ENCODE measurements around the gene ERICH3.

Gene ERICH3

DNA sequence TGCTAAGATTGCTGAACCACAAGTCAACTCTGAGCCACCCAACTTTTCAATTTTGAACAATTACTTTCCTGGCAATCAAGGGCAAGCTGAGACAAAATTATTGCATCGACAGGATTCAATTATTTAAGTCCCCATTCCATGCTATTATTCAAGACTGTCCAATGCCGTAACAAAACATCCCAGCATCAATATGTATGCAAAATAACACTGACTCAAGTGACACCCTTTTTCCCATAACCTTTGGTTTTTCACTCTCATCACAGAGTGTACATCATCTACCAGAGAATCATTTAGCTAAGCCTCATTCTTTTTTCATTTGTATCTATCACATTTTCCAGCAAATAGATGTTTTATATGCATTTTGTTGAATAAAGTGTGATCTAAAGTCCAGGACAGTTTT is 54.6 kb downstream of the ERICH3 start:
- no peak overlapping the region for H3K4me3 ChIP-seq (ENCODE audit: low read depth, low read length)
- no peak for DNase-seq (ENCODE audit: low read depth)
- TF ChIP-seq, protein P1, sequence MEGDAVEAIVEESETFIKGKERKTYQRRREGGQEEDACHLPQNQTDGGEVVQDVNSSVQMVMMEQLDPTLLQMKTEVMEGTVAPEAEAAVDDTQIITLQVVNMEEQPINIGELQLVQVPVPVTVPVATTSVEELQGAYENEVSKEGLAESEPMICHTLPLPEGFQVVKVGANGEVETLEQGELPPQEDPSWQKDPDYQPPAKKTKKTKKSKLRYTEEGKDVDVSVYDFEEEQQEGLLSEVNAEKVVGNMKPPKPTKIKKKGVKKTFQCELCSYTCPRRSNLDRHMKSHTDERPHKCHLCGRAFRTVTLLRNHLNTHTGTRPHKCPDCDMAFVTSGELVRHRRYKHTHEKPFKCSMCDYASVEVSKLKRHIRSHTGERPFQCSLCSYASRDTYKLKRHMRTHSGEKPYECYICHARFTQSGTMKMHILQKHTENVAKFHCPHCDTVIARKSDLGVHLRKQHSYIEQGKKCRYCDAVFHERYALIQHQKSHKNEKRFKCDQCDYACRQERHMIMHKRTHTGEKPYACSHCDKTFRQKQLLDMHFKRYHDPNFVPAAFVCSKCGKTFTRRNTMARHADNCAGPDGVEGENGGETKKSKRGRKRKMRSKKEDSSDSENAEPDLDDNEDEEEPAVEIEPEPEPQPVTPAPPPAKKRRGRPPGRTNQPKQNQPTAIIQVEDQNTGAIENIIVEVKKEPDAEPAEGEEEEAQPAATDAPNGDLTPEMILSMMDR (conservative IDR thresholded peaks at IDR 0.05; ENCODE audit: low read depth, low read length) = no peak

DNA sequence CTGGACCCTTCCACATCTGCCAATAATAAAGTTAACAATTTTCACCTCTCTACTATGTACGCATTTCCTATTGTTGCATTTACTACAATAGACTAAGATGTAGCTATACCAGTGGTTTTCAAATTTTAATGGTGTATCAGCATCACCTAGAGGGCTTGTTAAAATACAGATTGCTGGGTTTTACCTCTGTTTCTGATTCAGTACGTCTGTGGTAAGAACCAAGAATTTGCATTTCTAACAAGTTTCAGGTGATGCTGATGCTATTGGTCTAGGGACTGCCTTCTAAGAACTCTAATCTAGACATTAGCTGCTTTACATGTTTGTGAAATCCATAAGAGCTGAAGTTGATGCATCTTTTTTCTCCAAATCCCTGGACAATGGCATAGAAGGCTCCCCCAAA is 59.7 kb downstream of the ERICH3 start:
- TF ChIP-seq, protein P1 (conservative IDR thresholded peaks at IDR 0.05; ENCODE audit: low read depth, low read length) = no peak
- DNase-seq (ENCODE audit: low read depth) = no peak
- H3K4me3 ChIP-seq (ENCODE audit: low read depth, low read length) = no peak overlapping the region

DNA sequence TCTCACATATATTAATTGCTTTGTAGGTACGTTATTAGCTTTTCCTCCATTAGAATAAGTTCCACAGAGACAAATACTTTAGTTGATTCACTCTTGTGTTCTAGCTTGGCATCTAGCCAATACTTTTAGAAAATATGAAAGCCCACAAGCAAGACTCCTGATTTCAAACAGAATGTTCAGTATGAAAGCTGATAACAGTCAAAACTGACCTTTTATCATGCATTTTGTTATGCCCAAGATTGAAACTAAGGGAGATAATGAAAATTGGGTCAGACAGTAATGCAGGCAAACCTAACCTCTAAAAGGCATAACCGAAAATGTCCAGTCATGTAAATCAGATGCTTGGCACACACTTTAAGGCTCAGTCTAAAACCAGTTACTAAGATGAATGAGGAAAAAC is 61.7 kb downstream of the ERICH3 start:
- TF ChIP-seq, protein P1 (conservative IDR thresholded peaks at IDR 0.05; ENCODE audit: low read depth, low read length) = no peak
- H3K4me3 ChIP-seq (ENCODE audit: low read depth, low read length) = no peak overlapping the region
- no peak for DNase-seq (ENCODE audit: low read depth)

DNA sequence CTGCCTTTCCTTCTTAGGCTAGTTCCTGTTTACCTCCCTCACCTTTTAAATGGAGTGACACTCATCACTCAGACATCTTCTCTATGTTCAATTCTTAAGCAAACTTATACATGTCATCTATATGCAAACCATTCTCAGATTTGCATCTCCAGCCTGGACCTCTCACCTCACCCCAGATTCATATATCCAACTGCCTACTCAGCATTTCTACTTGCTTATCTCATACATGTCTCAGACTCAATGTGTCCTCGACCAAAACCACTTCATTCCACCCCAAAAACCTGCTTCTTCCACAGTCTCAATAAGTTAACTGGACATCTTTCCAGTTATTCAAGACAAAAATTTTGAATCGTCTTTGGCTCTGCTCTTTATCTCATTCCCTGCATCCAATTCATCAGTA is 62.6 kb downstream of the ERICH3 start:
- TF ChIP-seq, protein P1 (conservative IDR thresholded peaks at IDR 0.05; ENCODE audit: low read depth, low read length) = no peak
- no peak for DNase-seq (ENCODE audit: low read depth)
- H3K4me3 ChIP-seq (ENCODE audit: low read depth, low read length) = no peak overlapping the region

DNA sequence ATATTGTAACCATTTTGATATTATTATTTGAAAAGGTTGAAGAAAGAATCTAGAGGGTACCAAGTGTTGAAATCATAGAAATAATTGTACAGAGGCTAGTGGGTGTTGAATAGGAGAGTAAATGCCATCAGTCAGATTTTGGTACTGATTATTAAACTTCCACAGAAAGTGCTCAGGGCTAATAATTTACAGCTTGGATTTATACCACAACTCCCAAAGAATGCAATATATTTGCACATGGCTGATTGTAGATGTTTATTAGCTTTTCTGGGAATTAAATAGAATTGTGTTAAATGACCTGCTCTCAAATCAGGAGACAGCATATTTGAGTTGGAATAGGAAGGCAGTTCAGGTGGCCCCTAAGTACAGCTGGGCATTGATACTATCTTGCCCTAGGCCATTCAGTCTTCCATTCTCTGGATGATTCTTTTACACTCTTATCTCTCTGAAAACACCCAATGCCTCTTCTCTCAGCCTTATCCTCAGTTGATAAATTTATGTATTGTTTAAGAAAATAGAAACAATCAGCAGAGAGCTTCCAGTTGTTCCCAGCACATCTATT is 63.7 kb downstream of the ERICH3 start:
- no peak overlapping the region for H3K4me3 ChIP-seq (ENCODE audit: low read depth, low read length)
- TF ChIP-seq, protein P1 (conservative IDR thresholded peaks at IDR 0.05; ENCODE audit: low read depth, low read length) = no peak
- no peak for DNase-seq (ENCODE audit: low read depth)

DNA sequence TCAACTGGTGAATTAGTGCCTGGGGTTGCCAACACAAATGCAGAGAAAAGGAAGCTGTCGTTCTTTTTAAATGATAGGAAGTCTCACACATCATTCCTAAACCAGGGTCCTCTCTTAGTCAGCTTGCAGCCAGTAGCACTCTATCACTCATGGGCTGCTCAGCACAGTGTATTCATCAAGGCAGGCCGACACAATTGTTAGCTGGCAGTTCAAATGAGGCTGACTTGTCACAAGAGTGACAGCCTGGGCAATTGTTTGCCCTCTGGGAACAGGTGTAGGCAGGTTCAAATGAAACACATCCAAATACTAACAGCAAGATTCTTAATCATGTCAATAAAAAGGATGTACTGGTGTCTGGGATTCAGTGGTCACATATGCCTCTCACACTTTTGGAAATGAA is 76.9 kb downstream of the ERICH3 start:
- H3K4me3 ChIP-seq (ENCODE audit: low read depth, low read length) = no peak overlapping the region
- TF ChIP-seq, protein P1 (conservative IDR thresholded peaks at IDR 0.05; ENCODE audit: low read depth, low read length) = no peak
- no peak for DNase-seq (ENCODE audit: low read depth)

Measured in choroid plexus epithelial cell (primary cell).